ENCODE measurements around the gene TMEM219. TPM values are rescaled to one million over a fixed set of nuclear protein-coding genes. Genes with fewer than 3 reads are reported as not detected.

The TMEM219 gene
- total and polyA plus RNA-seq, 9 of the 15 experiments (the other 6 are each of a cell fraction or from before 2014, with no cell fraction given), result 35.3 to 62.8 (median 55.5) TPM

DNA sequence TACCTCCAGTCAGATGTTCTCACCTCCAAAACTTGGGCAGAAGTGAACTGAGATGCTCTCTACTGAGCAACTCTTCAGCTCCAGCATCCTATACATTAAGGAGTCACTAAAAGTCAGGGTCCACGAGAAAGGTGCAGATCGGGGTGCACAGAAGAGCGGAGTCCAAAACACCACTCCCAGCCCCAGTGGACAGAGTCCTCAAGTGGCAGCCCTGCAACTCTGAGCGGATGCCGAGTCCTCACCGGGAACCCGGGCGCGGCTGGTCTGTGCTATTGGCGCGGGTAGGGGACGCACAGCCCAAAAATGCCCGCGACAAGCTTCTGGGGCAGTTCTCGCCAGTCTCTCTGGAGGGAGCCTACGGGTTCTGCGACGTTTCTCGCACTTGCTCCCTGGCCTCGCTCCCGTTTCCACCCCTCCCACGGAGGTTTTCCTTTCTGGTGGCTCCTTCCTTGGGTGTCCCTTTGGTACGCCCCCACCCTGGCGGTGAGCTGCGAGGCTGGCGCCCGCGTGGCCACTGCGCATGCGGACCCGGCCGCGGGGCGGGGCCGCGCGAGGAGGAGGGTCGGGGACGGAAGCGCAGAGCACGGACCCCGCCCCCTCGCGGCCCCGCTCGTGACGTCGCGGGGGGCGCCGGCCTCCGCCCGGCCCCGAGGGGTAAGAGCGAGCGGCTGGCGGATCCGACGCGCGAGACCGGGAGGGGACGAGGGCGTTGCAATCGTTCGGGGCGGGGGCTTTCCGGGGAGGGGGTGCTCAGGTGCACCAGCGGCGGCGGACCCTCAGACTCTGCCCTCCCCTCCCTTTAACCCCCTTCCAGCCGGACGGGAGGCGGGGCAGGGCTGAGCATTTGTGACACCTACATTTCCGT lies at the start of gene TMEM219 (continued):
- TF ChIP-seq, protein P1, sequence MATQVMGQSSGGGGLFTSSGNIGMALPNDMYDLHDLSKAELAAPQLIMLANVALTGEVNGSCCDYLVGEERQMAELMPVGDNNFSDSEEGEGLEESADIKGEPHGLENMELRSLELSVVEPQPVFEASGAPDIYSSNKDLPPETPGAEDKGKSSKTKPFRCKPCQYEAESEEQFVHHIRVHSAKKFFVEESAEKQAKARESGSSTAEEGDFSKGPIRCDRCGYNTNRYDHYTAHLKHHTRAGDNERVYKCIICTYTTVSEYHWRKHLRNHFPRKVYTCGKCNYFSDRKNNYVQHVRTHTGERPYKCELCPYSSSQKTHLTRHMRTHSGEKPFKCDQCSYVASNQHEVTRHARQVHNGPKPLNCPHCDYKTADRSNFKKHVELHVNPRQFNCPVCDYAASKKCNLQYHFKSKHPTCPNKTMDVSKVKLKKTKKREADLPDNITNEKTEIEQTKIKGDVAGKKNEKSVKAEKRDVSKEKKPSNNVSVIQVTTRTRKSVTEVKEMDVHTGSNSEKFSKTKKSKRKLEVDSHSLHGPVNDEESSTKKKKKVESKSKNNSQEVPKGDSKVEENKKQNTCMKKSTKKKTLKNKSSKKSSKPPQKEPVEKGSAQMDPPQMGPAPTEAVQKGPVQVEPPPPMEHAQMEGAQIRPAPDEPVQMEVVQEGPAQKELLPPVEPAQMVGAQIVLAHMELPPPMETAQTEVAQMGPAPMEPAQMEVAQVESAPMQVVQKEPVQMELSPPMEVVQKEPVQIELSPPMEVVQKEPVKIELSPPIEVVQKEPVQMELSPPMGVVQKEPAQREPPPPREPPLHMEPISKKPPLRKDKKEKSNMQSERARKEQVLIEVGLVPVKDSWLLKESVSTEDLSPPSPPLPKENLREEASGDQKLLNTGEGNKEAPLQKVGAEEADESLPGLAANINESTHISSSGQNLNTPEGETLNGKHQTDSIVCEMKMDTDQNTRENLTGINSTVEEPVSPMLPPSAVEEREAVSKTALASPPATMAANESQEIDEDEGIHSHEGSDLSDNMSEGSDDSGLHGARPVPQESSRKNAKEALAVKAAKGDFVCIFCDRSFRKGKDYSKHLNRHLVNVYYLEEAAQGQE (IDR thresholded peaks at IDR 0.05; ENCODE audit: borderline replicate concordance), result peak; percentile 46; the same call in 1 of the 2 replicates
- TF ChIP-seq, protein P1 (CRISPR knock-in tag; IDR thresholded peaks at IDR 0.05; ENCODE audit: low read depth), result no peak; the same call in 1 of the 2 replicates
- TF ChIP-seq, protein P2, sequence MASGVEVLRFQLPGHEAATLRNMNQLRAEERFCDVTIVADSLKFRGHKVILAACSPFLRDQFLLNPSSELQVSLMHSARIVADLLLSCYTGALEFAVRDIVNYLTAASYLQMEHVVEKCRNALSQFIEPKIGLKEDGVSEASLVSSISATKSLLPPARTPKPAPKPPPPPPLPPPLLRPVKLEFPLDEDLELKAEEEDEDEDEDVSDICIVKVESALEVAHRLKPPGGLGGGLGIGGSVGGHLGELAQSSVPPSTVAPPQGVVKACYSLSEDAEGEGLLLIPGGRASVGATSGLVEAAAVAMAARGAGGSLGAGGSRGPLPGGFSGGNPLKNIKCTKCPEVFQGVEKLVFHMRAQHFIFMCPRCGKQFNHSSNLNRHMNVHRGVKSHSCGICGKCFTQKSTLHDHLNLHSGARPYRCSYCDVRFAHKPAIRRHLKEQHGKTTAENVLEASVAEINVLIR (CRISPR knock-in tag; IDR thresholded peaks at IDR 0.05), result peak; percentile 59; the same call in 1 of the 2 replicates
- peak; percentile 66 for TF ChIP-seq MYC (IDR thresholded peaks at IDR 0.05; ENCODE audit: low read depth, low read length)
- TF ChIP-seq MYC (CRISPR knock-in tag; IDR thresholded peaks at IDR 0.05; ENCODE audit: borderline replicate concordance, low read depth), result 0 out of 2 replicates have a peak, but pooled peaks have one; percentile 21
- TF ChIP-seq RBM22 (IDR thresholded peaks at IDR 0.05; ENCODE audit: low read depth, low read length, poor library complexity, severe bottlenecking), result no peak
